GM12892 (cell line): ENCODE results near the gene RBM34.
A peak's percentile ranks its signal among the peaks of the same experiment; 100 is the strongest.
"Not testable (repeated sequence)": the region's sequence is repeated elsewhere in the genome, so short reads cannot be mapped to it uniquely, and the experiment has no call there.

ENCODE experiments used
- DNase-seq: peaks from one replicate; pipeline ENCODE4 v3.0.0; 2011; ENCODE audit not compliant: insufficient read length
- FAIRE-seq: peaks from 2 replicates; lab custom pipeline; 2011; peaks lifted over from hg19 to GRCh38; lab: Jason Lieb, UNC
- POLR2A ChIP-seq: IDR thresholded peaks from 2 replicates; pipeline ENCODE4 v1.6.1; 2011; ENCODE audit warnings: low read depth, low read length, control low read depth
- POLR2AphosphoS5 ChIP-seq: IDR thresholded peaks from 2 replicates; pipeline ENCODE4 v1.6.1; 2011; ENCODE audit warnings: low read depth, low read length, control low read depth
- TAF1 ChIP-seq: IDR thresholded peaks from 2 replicates; pipeline ENCODE4 v1.6.1; 2011; ENCODE audit warnings: low read depth, mild to moderate bottlenecking, control low read depth, low read length, borderline replicate concordance

RBM34 gene

GRCh38 chr1:235106457-235106856, 54.6 kb downstream of the RBM34 start:
- TF ChIP-seq POLR2AphosphoS5 (no peak), POLR2A (no peak), TAF1 (no peak)
- no peak for FAIRE-seq
- no peak for DNase-seq

DNA sequence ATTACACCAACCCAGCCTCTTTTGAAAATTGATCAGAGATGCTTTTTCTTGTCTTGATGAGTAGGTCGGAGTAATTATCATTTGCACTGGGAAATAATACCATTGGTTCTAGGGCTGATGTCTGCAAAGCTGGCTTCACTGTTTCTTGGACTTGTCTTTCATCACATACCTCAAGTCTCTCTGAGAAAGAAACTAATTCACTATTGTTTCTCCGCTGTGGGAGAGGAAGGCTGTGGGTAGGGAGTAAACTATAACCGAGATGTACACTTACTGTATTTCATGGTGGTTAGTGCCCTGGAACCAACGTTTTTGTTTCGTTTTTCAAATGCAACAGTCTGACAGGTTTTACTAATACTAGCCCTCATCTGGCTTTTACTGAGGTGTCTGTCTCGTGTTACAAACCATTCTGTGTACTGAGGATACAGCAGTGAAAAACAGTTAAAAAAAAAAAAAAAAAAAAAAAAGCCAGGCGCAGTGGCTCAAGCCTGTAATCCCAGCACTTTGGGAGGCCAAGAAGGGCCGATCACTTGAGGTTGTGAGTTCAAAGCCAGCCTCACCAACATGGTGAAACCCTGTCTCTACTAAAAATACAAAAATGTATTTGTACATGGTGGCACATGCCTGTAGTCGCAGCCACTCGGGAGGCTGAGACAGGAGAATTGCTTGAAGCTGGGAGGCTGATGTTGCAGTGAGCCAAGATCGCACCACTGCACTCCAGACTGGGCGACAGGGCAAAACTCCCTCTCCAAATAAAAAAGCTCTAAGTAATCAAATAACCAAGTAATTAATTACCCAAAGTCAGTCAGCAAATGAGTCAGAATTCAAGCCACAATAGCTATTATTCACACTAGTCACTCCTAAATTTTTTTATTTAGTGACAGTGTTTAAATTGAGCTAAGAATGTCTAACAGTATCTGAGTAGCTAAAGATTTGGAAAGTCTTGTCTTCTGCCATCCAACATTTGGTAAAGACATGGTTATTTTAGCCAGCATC, 55.7 kb downstream of the RBM34 start:
- FAIRE-seq (peak; percentile 64), DNase-seq (peak; percentile 52)
- no peak for TF ChIP-seq POLR2A

- no peak for TF ChIP-seq TAF1
- no peak for TF ChIP-seq POLR2AphosphoS5
- TF ChIP-seq POLR2A, result no peak
- DNase-seq (no peak), FAIRE-seq (no peak)
Observed at GRCh38 chr1:235102993-235103411, 58.0 kb downstream of the RBM34 start.

- FAIRE-seq (no peak), DNase-seq (no peak)
- TF ChIP-seq TAF1, result no peak
- no peak for TF ChIP-seq POLR2A
- no peak for TF ChIP-seq POLR2AphosphoS5
Observed at GRCh38 chr1:235102259-235102582, 58.8 kb downstream of the RBM34 start.

DNA sequence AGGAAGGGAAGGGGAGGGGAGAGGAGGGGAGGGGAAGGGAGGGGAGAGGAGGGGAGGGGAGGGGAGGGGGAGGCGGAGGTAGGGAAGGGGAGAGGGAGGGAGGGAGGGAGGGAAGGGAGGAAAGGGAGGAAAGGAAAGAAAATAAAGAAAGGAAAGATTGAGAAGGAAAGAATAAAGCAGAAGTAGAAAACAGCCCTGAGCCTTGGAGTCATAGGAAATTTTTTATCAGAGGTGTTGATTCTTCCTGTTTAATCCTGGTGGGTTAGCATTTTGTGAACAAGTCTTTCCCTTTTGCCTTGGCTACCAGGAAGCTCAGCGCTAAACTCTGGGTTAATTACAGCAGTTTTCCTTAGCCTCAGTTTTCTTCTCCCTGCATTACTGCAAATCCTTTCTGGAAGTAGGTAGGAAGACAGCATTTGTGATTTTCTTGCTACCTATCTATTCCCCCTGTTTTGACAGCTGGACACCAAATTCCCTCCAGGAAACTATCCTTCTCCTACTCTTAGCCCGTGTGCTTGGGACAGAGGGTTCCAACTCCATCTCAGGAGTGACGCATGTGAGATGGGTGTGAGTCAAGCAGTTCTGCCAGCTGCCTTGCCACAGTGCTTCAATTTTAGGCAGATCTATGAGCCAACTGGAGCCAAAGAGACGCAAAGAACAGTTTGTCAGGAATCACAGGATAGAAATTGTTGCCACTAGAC, 59.3 kb downstream of the RBM34 start:
- TF ChIP-seq TAF1 (no peak), POLR2AphosphoS5 (no peak), POLR2A (no peak)
- FAIRE-seq (no peak), DNase-seq (no peak)

DNA sequence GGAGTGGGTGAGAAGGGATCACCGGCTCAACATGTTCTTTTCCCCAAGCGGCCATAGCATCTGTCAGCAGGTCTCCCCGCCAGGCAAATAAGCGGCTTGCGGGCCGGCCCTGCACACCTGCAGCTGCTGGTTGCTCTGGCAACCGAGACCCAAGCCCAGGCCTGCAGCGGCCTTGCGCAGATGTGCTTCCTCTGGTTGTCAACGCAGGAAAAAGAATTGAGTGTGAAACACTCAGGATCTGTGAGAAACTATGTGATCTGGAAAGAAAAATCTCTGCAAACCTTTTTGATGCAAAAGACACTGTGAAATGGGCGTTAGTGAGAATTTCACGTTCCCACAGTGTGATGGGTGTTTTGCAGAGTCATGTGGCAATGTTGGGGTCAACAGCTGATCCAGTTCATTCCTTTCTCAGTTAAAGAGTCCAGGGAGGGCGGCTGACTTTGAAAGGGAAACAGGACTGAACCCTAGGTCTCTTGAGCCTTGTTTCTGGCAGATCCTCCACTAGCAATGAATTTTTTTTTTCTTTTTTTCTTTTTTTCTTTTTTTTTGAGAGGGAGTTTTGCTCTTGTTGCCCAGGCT, 60.8 kb downstream of the RBM34 start:
- FAIRE-seq (no peak), DNase-seq (peak; percentile 65)
- no peak for TF ChIP-seq POLR2A
- no peak for TF ChIP-seq TAF1
- TF ChIP-seq POLR2AphosphoS5, result no peak

DNA sequence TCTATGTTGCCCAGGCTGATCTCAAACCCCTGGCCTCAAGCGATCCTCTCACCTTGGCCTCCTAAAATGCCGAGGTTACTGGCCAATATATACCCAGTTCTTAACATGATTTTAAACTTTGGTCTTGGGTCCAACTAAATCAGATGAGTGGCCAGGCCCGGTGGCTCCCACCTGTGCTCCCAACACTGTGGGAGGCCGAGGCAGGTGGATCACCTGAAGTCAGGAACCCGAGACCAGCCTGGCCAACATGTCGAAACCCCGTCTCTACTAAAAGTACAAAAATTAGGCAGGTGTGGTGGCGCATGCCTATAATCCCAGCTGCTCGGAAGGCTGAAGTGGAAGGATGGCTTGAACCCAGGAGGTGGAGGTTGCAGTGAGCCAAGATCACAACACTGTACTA, 62.1 kb downstream of the RBM34 start:
- DNase-seq, result no peak
- no peak for FAIRE-seq
- no peak for TF ChIP-seq POLR2AphosphoS5
- no peak for TF ChIP-seq POLR2A
- no peak for TF ChIP-seq TAF1

DNA sequence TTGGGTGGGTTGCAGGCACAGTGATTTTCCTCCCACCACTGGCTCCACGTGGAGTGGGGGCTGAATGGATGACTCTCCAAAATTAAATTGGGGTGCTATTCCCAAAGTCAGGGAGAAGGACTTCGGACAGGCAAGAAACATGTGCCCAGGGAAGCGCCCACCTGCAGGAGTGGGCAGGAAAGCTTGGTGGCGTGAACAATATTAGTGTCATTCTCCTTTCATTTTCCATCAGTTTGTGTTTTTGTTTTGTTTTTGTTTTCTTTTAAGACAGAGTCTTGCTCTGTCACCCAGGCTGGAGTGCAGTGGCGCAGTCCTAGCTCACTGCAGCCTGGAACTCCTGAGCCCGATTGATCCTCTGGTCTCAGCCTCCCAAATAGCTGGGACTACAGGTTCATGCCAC, 62.5 kb downstream of the RBM34 start:
- FAIRE-seq, result no peak
- no peak for DNase-seq
- no peak for TF ChIP-seq TAF1
- no peak for TF ChIP-seq POLR2A
- no peak for TF ChIP-seq POLR2AphosphoS5

DNA sequence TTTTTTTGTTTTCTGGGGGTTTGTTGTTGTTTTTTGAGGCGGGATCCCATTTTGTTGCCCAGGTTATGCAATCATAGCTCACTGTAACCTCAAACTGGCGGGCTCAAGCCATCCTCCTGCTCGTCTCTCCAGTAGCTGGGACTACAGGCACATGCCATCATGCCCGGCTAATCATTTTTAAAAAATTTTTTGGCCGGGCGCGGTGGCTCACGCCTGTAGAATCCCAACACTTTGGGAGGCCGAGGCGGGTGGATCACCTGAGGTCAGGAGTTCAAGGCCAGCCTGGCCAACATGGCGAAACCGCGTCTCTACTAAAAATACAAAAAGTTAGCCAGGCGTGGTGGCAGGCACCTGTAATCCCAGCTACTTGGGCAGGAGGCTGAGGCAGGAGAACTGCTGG, 63.5 kb downstream of the RBM34 start:
- DNase-seq, FAIRE-seq: not testable (repeated sequence)

GRCh38 chr1:235095938-235096562, 65.0 kb downstream of the RBM34 start:
- no peak for FAIRE-seq

DNA sequence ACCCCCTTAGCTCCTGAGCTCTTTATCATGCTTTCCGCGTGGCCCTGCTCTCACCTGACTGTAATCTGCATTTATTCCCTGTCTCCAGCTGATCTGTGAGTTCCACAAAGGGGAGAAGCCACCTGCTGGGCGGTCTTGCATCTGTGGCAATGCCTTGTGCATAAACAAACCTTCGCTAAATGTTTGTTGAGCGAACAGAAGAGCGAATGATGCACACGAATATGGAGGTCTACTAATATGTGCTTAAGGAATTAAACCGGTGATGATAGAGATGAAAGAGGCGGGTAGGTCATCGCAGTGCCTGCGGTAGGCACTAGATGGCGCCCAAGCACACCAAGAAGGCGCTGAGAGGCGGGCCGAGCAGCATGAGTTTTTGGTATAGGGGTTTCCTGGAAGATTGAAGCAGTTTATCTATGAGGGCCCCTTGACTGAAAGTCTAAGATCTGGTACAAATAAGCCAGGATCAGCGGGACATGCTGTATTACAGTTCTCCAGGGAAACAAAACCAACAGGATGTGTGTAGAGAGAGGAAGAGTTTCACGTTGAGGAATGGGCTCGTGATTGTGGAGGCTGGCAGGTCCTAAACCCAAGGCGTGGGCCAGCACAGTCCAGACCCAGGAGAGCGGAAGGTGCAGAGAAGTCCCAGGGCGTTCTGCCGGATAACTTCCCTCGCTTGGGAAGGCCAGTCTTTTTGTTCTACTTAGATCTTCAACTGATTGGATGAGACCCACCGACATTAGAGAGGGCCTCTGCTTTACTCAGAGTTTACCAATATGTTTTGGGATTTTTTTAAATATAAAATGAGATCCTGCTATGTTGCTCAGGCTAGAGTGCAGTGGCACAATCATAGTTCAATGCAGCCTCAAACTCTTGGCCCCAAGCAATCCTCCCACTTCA, 67.1 kb downstream of the RBM34 start:
- no peak for TF ChIP-seq TAF1
- no peak for TF ChIP-seq POLR2AphosphoS5
- TF ChIP-seq POLR2A, result no peak
- peak; percentile 73 for DNase-seq
- peak; percentile 87 for FAIRE-seq

More at GRCh38 chr1:235095938-235096562, 65.0 kb downstream of the RBM34 start:
- TF ChIP-seq POLR2A (no peak), POLR2AphosphoS5 (no peak), TAF1 (no peak)
- no peak for DNase-seq
